NT2/D1 (cell line): Measurements from ENCODE around the gene TADA1.

ENCODE experiments used
- SUZ12 ChIP-seq: IDR thresholded peaks from 2 replicates; pipeline ENCODE4 v1.6.1; 2011; ENCODE audit not compliant: insufficient read length, insufficient read depth; ENCODE audit errors: extremely low read depth
- YY1 ChIP-seq: IDR thresholded peaks from 2 replicates; pipeline ENCODE4 v1.6.1; 2011; ENCODE audit not compliant: insufficient read length, insufficient read depth
- ZNF274 ChIP-seq: IDR thresholded peaks from 2 replicates; pipeline ENCODE4 v1.6.1; 2011; ENCODE audit warnings: mild to moderate bottlenecking, low read depth, low read length

DNA sequence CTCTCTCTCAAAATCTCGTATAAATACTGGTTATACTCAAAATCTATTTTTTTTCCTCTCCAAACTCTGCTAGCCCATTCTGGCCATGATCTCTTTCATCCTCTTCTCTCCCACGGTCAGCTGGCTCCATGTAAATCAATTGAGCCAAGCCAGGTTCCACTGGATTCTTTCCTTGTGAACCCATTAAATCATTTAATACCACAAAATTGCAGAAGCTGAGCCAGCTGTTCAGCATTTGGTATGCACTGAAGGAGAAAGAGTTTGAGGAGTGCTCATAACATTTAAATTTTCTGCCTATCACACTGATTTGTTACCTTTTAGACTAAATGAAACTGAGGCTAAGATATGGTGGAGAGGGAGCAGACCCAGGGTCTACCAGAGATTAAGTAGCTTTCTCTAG is 29.1 kb upstream of the TADA1 start:
- TF ChIP-seq YY1, result no peak
- no peak for TF ChIP-seq ZNF274
- TF ChIP-seq SUZ12, result no peak
